Measurements from ENCODE around the gene POLR2C.

Gene POLR2C

GRCh38 chr16:57503366-57503765 is 40.9 kb downstream of the POLR2C start:
- no peak overlapping the region for H2AFZ ChIP-seq (ENCODE audit: low read length, unreplicated experiment)
- no peak overlapping the region for H3K27ac ChIP-seq (ENCODE audit: low read depth, low read length)
- H3K4me1 ChIP-seq (ENCODE audit: control insufficient read depth, insufficient read depth, low read length, unreplicated experiment), result no peaks in the 10 kb centered on the region

GRCh38 chr16:57504001-57504400 is 41.5 kb downstream of the POLR2C start:
- H3K36me3 ChIP-seq (ENCODE audit: insufficient read depth, low read length), result no peaks in the 10 kb centered on the region
- no peaks in the 10 kb centered on the region for H3K79me2 ChIP-seq (ENCODE audit: control insufficient read depth, insufficient read depth, low read length, unreplicated experiment)
- H3K4me3 ChIP-seq (ENCODE audit: low read depth, low read length), result no peak overlapping the region
- no peak overlapping the region for H2AFZ ChIP-seq (ENCODE audit: low read length, unreplicated experiment)
- H3K27me3 ChIP-seq (ENCODE audit: insufficient read depth, low read length), result no peaks in the 10 kb centered on the region
- H3K4me1 ChIP-seq (ENCODE audit: control insufficient read depth, insufficient read depth, low read length, unreplicated experiment), result no peaks in the 10 kb centered on the region
- no peak overlapping the region for H3K27ac ChIP-seq (ENCODE audit: low read depth, low read length)

More at GRCh38 chr16:57503366-57503765, 40.9 kb downstream of the POLR2C start:
- no peak overlapping the region for H3K4me3 ChIP-seq (ENCODE audit: low read depth, low read length)
- H3K27me3 ChIP-seq (ENCODE audit: insufficient read depth, low read length), result no peaks in the 10 kb centered on the region
- no peaks in the 10 kb centered on the region for H3K36me3 ChIP-seq (ENCODE audit: insufficient read depth, low read length)
- no peaks in the 10 kb centered on the region for H3K79me2 ChIP-seq (ENCODE audit: control insufficient read depth, insufficient read depth, low read length, unreplicated experiment)

GRCh38 chr16:57504491-57504890 is 42.0 kb downstream of the POLR2C start:
- no peaks in the 10 kb centered on the region for H3K4me1 ChIP-seq (ENCODE audit: control insufficient read depth, insufficient read depth, low read length, unreplicated experiment)
- H2AFZ ChIP-seq (ENCODE audit: low read length, unreplicated experiment), result no peak overlapping the region
- H3K27ac ChIP-seq (ENCODE audit: low read depth, low read length), result no peak overlapping the region
- no peaks in the 10 kb centered on the region for H3K27me3 ChIP-seq (ENCODE audit: insufficient read depth, low read length)
- no peaks in the 10 kb centered on the region for H3K79me2 ChIP-seq (ENCODE audit: control insufficient read depth, insufficient read depth, low read length, unreplicated experiment)
- no peaks in the 10 kb centered on the region for H3K36me3 ChIP-seq (ENCODE audit: insufficient read depth, low read length)
- no peak overlapping the region for H3K4me3 ChIP-seq (ENCODE audit: low read depth, low read length)

- Histone ChIP-seq H3K79me2 (ENCODE audit: control insufficient read depth, insufficient read depth, low read length, unreplicated experiment) (no peaks in the 10 kb centered on the region), H3K27me3 (ENCODE audit: insufficient read depth, low read length) (no peaks in the 10 kb centered on the region)
These were observed 42.7 kb downstream of the POLR2C start for GRCh38 chr16:57505169-57505568.

GRCh38 chr16:57507136-57508034 is 44.9 kb downstream of the POLR2C start:
- Histone ChIP-seq H3K4me1 (ENCODE audit: control insufficient read depth, insufficient read depth, low read length, unreplicated experiment) (no peaks in the 10 kb centered on the region), H3K79me2 (ENCODE audit: control insufficient read depth, insufficient read depth, low read length, unreplicated experiment) (no peaks in the 10 kb centered on the region), H3K4me3 (ENCODE audit: low read depth, low read length) (no peak overlapping the region), H2AFZ (ENCODE audit: low read length, unreplicated experiment) (no peak overlapping the region), H3K27ac (ENCODE audit: low read depth, low read length) (no peak overlapping the region), H3K36me3 (ENCODE audit: insufficient read depth, low read length) (no peaks in the 10 kb centered on the region), H3K27me3 (ENCODE audit: insufficient read depth, low read length) (no peaks in the 10 kb centered on the region)

More at GRCh38 chr16:57505169-57505568, 42.7 kb downstream of the POLR2C start:
- H3K4me3 ChIP-seq (ENCODE audit: low read depth, low read length), result no peak overlapping the region
- H3K27ac ChIP-seq (ENCODE audit: low read depth, low read length), result no peak overlapping the region
- H2AFZ ChIP-seq (ENCODE audit: low read length, unreplicated experiment), result no peak overlapping the region
- no peaks in the 10 kb centered on the region for H3K36me3 ChIP-seq (ENCODE audit: insufficient read depth, low read length)
- H3K4me1 ChIP-seq (ENCODE audit: control insufficient read depth, insufficient read depth, low read length, unreplicated experiment), result no peaks in the 10 kb centered on the region

- Histone ChIP-seq H3K79me2 (ENCODE audit: control insufficient read depth, insufficient read depth, low read length, unreplicated experiment) (no peaks in the 10 kb centered on the region), H3K27me3 (ENCODE audit: insufficient read depth, low read length) (no peaks in the 10 kb centered on the region), H3K36me3 (ENCODE audit: insufficient read depth, low read length) (no peaks in the 10 kb centered on the region), H2AFZ (ENCODE audit: low read length, unreplicated experiment) (no peak overlapping the region), H3K4me3 (ENCODE audit: low read depth, low read length) (no peak overlapping the region), H3K27ac (ENCODE audit: low read depth, low read length) (no peak overlapping the region), H3K4me1 (ENCODE audit: control insufficient read depth, insufficient read depth, low read length, unreplicated experiment) (no peaks in the 10 kb centered on the region)
These were observed 45.6 kb downstream of the POLR2C start for GRCh38 chr16:57508035-57508425.

- no peaks in the 10 kb centered on the region for H3K79me2 ChIP-seq (ENCODE audit: control insufficient read depth, insufficient read depth, low read length, unreplicated experiment)
- no peak overlapping the region for H3K4me3 ChIP-seq (ENCODE audit: low read depth, low read length)
- H3K27me3 ChIP-seq (ENCODE audit: insufficient read depth, low read length), result no peaks in the 10 kb centered on the region
- no peak overlapping the region for H2AFZ ChIP-seq (ENCODE audit: low read length, unreplicated experiment)
- no peak overlapping the region for H3K27ac ChIP-seq (ENCODE audit: low read depth, low read length)
- H3K4me1 ChIP-seq (ENCODE audit: control insufficient read depth, insufficient read depth, low read length, unreplicated experiment), result no peaks in the 10 kb centered on the region
- no peaks in the 10 kb centered on the region for H3K36me3 ChIP-seq (ENCODE audit: insufficient read depth, low read length)
These were observed 46.9 kb downstream of the POLR2C start for GRCh38 chr16:57509231-57509923.

- no peak overlapping the region for H3K4me3 ChIP-seq (ENCODE audit: low read depth, low read length)
- no peak overlapping the region for H3K27ac ChIP-seq (ENCODE audit: low read depth, low read length)
- H2AFZ ChIP-seq (ENCODE audit: low read length, unreplicated experiment), result no peak overlapping the region
- H3K4me1 ChIP-seq (ENCODE audit: control insufficient read depth, insufficient read depth, low read length, unreplicated experiment), result no peaks in the 10 kb centered on the region
- H3K36me3 ChIP-seq (ENCODE audit: insufficient read depth, low read length), result no peaks in the 10 kb centered on the region
- H3K27me3 ChIP-seq (ENCODE audit: insufficient read depth, low read length), result no peaks in the 10 kb centered on the region
- H3K79me2 ChIP-seq (ENCODE audit: control insufficient read depth, insufficient read depth, low read length, unreplicated experiment), result no peaks in the 10 kb centered on the region
These were observed 47.8 kb downstream of the POLR2C start for GRCh38 chr16:57510016-57510871.

GRCh38 chr16:57512296-57513001 is 50.0 kb downstream of the POLR2C start:
- no peak overlapping the region for H3K27ac ChIP-seq (ENCODE audit: low read depth, low read length)
- no peak overlapping the region for H3K4me3 ChIP-seq (ENCODE audit: low read depth, low read length)
- no peaks in the 10 kb centered on the region for H3K4me1 ChIP-seq (ENCODE audit: control insufficient read depth, insufficient read depth, low read length, unreplicated experiment)
- no peaks in the 10 kb centered on the region for H3K79me2 ChIP-seq (ENCODE audit: control insufficient read depth, insufficient read depth, low read length, unreplicated experiment)
- no peaks in the 10 kb centered on the region for H3K27me3 ChIP-seq (ENCODE audit: insufficient read depth, low read length)
- H3K36me3 ChIP-seq (ENCODE audit: insufficient read depth, low read length), result no peaks in the 10 kb centered on the region
- H2AFZ ChIP-seq (ENCODE audit: low read length, unreplicated experiment), result no peak overlapping the region

All from ACC112 (cell line).